Peyer's patch (tissue), 4 donors: Measurements from ENCODE around the gene SPATA22. TPM values are rescaled to one million over a fixed set of nuclear protein-coding genes. Genes with fewer than 3 reads are reported as not detected.

ENCODE experiments used
- DNase-seq, 3 donors: peaks; one replicate each; pipeline ENCODE4 v3.0.0-alpha.2; 2017 to 2019
- H3K27ac ChIP-seq, 4 donors: fragments of 200-600 bp; sonication (generic); one replicate each; pipeline ENCODE4 v1.5.1; 2016 to 2019
- H3K27me3 ChIP-seq, 2 donors: fragments of 200-600 bp; sonication (generic); one replicate each; pipeline ENCODE4 v1.5.1; 2019
- H3K36me3 ChIP-seq, 3 donors: fragments of 200-600 bp; sonication (generic); one replicate each; pipeline ENCODE4 v1.5.1; 2016 to 2019
- H3K4me1 ChIP-seq, 4 donors: fragments of 200-600 bp; sonication (generic); one replicate each; pipeline ENCODE4 v1.5.1; 2016 to 2019
- H3K4me3 ChIP-seq, 4 donors: fragments of 200-600 bp; sonication (generic); 1 replicate in 3 of 4; 2 replicates in 1 of 4; pipeline ENCODE4 v1.5.1; 2016 to 2019; ENCODE audit warnings: mild to moderate bottlenecking in 1 of 4
- H3K9me3 ChIP-seq, 4 donors: fragments of 200-600 bp; sonication (generic); one replicate each; pipeline ENCODE4 v1.5.1; 2016 to 2019; ENCODE audit warnings: mild to moderate bottlenecking in 1 of 4
- POLR2A ChIP-seq, 2 donors: fragments of 450-650 bp; IDR thresholded peaks; one replicate each; pipeline ENCODE4 v1.5.1; 2017; ENCODE audit warnings: antibody characterized with exemption in 2 of 2, mild to moderate bottlenecking in 2 of 2, moderate library complexity in 2 of 2
- total RNA-seq, 4 donors: library from RNA; depleted of rRNA; stranded (reverse); fragments of >200 nt; gene quantifications; one replicate each; pipeline ENCODE4 v1.1.0, GENCODE V29; 2016
- TF ChIP-seq, protein P1 (sequence below), 6 experiments: fragments of 450-650 bp in 4 of 6; fragments of 200-600 bp in 2 of 6; sonication (generic) in 1 of 6; IDR thresholded peaks; one replicate each; pipeline ENCODE4 v1.5.1; 2017 to 2019; ENCODE audit warnings: antibody characterized with exemption in 6 of 6, mild to moderate bottlenecking in 3 of 6, moderate library complexity in 1 of 6

Gene SPATA22
- total RNA-seq, 4 donors from 2014 or later = not detected

DNA sequence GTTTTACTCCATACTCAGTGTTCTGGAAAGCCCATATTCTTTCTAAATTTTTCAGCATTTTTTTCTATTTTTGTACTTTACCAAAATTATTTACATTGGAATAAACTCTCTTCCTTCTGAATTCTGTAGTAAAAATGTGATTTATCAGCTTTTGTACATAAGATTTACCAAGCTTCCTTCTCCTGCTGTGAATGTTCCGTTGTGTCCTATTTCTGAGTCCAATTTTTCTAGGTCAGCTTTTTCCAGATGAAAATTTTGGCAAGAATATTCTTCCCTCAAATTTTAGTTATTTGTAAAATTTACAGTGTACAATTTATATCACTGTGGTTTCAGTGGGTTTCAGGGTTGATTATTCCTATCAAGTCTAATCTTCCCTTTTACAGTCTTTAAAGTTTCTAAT, 31.7 kb upstream of the SPATA22 start:
- no peaks in the 10 kb centered on the region for H3K36me3 ChIP-seq
- no peak overlapping the region for H3K27ac ChIP-seq
- H3K9me3 ChIP-seq = no peaks in the 10 kb centered on the region
- no peak overlapping the region for H3K4me3 ChIP-seq
- DNase-seq = no peak
- H3K27me3 ChIP-seq = no peaks in the 10 kb centered on the region
- TF ChIP-seq POLR2A (IDR thresholded peaks at IDR 0.05) = no peak
- TF ChIP-seq, protein P1, sequence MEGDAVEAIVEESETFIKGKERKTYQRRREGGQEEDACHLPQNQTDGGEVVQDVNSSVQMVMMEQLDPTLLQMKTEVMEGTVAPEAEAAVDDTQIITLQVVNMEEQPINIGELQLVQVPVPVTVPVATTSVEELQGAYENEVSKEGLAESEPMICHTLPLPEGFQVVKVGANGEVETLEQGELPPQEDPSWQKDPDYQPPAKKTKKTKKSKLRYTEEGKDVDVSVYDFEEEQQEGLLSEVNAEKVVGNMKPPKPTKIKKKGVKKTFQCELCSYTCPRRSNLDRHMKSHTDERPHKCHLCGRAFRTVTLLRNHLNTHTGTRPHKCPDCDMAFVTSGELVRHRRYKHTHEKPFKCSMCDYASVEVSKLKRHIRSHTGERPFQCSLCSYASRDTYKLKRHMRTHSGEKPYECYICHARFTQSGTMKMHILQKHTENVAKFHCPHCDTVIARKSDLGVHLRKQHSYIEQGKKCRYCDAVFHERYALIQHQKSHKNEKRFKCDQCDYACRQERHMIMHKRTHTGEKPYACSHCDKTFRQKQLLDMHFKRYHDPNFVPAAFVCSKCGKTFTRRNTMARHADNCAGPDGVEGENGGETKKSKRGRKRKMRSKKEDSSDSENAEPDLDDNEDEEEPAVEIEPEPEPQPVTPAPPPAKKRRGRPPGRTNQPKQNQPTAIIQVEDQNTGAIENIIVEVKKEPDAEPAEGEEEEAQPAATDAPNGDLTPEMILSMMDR (IDR thresholded peaks at IDR 0.05) = no peak
- H3K4me1 ChIP-seq = no peaks in the 10 kb centered on the region

DNA sequence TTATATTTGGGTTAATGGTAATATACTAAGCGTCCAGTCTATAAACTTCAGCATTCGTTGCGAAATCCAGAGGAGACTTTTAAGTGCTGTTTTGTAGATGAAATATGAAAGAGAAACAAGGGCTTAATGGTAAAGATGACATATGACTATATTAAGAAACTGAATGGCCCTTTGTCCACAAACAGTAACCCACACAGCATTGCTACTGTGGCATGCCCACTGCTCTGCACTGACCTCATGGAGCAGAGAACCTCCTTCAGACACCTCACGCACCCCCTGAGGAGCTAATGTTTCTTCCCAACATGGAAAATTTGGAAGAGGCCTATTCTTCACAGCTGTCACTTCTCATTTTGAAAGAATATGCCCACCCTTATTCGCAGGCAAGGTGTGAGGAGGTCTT, 30.8 kb upstream of the SPATA22 start:
- Histone ChIP-seq H3K4me1 (no peaks in the 10 kb centered on the region), H3K9me3 (no peaks in the 10 kb centered on the region), H3K4me3 (no peak overlapping the region), H3K27me3 (no peaks in the 10 kb centered on the region), H3K36me3 (no peaks in the 10 kb centered on the region), H3K27ac (no peak overlapping the region)
- DNase-seq = no peak
- TF ChIP-seq, protein P1 (IDR thresholded peaks at IDR 0.05) = no peak
- TF ChIP-seq POLR2A (IDR thresholded peaks at IDR 0.05) = no peak

DNA sequence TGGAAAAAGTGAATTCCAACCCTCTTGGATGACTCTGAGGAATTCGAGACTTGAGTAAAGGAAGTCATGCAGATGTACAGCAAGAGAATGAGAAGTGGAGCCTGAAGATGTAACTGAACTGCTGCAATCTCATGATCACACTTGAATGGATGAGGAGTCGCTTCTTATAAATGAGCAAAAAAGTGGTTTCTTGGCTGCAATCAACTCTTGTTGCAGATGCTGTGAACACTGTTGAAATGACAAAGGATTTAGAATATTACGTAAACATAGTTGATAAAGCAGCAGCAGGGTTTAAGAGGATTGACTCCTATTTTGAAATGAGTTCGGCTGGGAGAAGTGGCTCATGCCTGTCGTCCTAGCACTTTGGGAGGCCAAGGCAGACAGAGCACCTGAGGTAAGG, 29.7 kb upstream of the SPATA22 start:
- H3K4me1 ChIP-seq = no peaks in the 10 kb centered on the region
- no peak for TF ChIP-seq POLR2A (IDR thresholded peaks at IDR 0.05)
- TF ChIP-seq, protein P1 (IDR thresholded peaks at IDR 0.05) = no peak
- H3K4me3 ChIP-seq = no peak overlapping the region
- no peaks in the 10 kb centered on the region for H3K9me3 ChIP-seq
- no peak overlapping the region for H3K27ac ChIP-seq
- H3K36me3 ChIP-seq = no peaks in the 10 kb centered on the region
- DNase-seq = no peak
- no peaks in the 10 kb centered on the region for H3K27me3 ChIP-seq

- Histone ChIP-seq H3K9me3 (no peaks in the 10 kb centered on the region), H3K4me1 (no peaks in the 10 kb centered on the region), H3K4me3 (no peak overlapping the region), H3K36me3 (no peaks in the 10 kb centered on the region), H3K27ac (no peak overlapping the region), H3K27me3 (no peaks in the 10 kb centered on the region)
- TF ChIP-seq POLR2A (IDR thresholded peaks at IDR 0.05) = no peak
- TF ChIP-seq, protein P1 (IDR thresholded peaks at IDR 0.05) = no peak
- DNase-seq = no peak
These were observed 25.5 kb upstream of the SPATA22 start for GRCh38 chr17:3497101-3497500.

- no peaks in the 10 kb centered on the region for H3K4me1 ChIP-seq
- H3K36me3 ChIP-seq = peaks cover 0 to 5% (median 0%) of the 10 kb centered on the region in 3 donors
- no peak overlapping the region for H3K27ac ChIP-seq
- H3K4me3 ChIP-seq = no peak overlapping the region
- no peak for TF ChIP-seq POLR2A (IDR thresholded peaks at IDR 0.05)
- TF ChIP-seq, protein P1 (IDR thresholded peaks at IDR 0.05) = no peak
- H3K27me3 ChIP-seq = no peaks in the 10 kb centered on the region
- DNase-seq = no peak
- H3K9me3 ChIP-seq = no peaks in the 10 kb centered on the region
These were observed 14.0 kb upstream of the SPATA22 start for GRCh38 chr17:3485481-3486068.

DNA sequence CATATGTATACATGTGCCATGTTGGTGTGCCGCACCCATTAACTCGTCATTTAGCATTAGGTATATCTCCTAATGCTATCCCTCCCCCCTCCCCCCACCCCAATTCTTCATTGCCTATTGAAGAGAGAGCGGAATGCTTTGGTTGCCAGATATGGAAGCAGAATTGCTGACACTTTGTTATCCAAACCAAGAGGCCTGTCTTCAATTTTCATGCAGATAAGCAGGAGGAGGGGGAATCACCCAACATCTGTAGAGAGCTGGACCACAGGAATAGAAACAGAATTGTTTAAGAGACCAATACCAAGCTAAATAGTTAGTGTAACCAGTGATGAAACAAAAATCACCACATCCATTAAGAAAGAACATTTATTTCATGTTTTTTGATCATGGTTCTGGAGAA, 11.2 kb upstream of the SPATA22 start:
- TF ChIP-seq, protein P1 (IDR thresholded peaks at IDR 0.05) = no peak
- no peak for TF ChIP-seq POLR2A (IDR thresholded peaks at IDR 0.05)
- DNase-seq = no peak
- Histone ChIP-seq H3K4me3 (no peak overlapping the region), H3K27ac (no peak overlapping the region), H3K9me3 (no peaks in the 10 kb centered on the region), H3K36me3 (no peaks in the 10 kb centered on the region), H3K4me1 (no peaks in the 10 kb centered on the region), H3K27me3 (no peaks in the 10 kb centered on the region)
